Ishikawa (cell line): ENCODE measurements around the gene SELENOI.

Experiments
- CEBPB ChIP-seq: IDR thresholded peaks from 2 replicates; pipeline ENCODE4 v1.6.1; 2012
- EP300 ChIP-seq: IDR thresholded peaks from 2 replicates; pipeline ENCODE4 v1.6.1; 2012; ENCODE audit warnings: borderline replicate concordance
- NFIC ChIP-seq: IDR thresholded peaks from 2 replicates; pipeline ENCODE4 v1.6.1; 2012
- TCF12 ChIP-seq: IDR thresholded peaks from 2 replicates; pipeline ENCODE4 v1.6.1; 2012; ENCODE audit warnings: low read depth
- TEAD4 ChIP-seq: IDR thresholded peaks from 2 replicates; pipeline ENCODE4 v1.6.1; 2012
- YY1 ChIP-seq: IDR thresholded peaks from 2 replicates; pipeline ENCODE4 v1.6.1; 2012; ENCODE audit warnings: low read depth
- ZBTB7A ChIP-seq: IDR thresholded peaks from 2 replicates; pipeline ENCODE4 v1.6.1; 2012; ENCODE audit warnings: low read depth
- TF ChIP-seq, protein P1 (sequence below): IDR thresholded peaks from 2 replicates; pipeline ENCODE4 v1.6.1; 2012; ENCODE audit warnings: low read depth, mild to moderate bottlenecking
- TF ChIP-seq, protein P2 (sequence below): IDR thresholded peaks from 2 replicates; pipeline ENCODE4 v1.6.1; 2012

GRCh38 chr2:26438526-26438925 is 92.6 kb downstream of the SELENOI start:
- TF ChIP-seq YY1 (no peak), TCF12 (no peak), ZBTB7A (no peak), CEBPB (no peak), EP300 (no peak), TEAD4 (no peak), NFIC (no peak)
- TF ChIP-seq, protein P1, sequence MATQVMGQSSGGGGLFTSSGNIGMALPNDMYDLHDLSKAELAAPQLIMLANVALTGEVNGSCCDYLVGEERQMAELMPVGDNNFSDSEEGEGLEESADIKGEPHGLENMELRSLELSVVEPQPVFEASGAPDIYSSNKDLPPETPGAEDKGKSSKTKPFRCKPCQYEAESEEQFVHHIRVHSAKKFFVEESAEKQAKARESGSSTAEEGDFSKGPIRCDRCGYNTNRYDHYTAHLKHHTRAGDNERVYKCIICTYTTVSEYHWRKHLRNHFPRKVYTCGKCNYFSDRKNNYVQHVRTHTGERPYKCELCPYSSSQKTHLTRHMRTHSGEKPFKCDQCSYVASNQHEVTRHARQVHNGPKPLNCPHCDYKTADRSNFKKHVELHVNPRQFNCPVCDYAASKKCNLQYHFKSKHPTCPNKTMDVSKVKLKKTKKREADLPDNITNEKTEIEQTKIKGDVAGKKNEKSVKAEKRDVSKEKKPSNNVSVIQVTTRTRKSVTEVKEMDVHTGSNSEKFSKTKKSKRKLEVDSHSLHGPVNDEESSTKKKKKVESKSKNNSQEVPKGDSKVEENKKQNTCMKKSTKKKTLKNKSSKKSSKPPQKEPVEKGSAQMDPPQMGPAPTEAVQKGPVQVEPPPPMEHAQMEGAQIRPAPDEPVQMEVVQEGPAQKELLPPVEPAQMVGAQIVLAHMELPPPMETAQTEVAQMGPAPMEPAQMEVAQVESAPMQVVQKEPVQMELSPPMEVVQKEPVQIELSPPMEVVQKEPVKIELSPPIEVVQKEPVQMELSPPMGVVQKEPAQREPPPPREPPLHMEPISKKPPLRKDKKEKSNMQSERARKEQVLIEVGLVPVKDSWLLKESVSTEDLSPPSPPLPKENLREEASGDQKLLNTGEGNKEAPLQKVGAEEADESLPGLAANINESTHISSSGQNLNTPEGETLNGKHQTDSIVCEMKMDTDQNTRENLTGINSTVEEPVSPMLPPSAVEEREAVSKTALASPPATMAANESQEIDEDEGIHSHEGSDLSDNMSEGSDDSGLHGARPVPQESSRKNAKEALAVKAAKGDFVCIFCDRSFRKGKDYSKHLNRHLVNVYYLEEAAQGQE, result no peak
- TF ChIP-seq, protein P2, sequence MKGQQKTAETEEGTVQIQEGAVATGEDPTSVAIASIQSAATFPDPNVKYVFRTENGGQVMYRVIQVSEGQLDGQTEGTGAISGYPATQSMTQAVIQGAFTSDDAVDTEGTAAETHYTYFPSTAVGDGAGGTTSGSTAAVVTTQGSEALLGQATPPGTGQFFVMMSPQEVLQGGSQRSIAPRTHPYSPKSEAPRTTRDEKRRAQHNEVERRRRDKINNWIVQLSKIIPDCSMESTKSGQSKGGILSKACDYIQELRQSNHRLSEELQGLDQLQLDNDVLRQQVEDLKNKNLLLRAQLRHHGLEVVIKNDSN, result no peak
